Esophagus muscularis mucosa (tissue), 4 donors: Measurements from ENCODE around the gene MB. TPM values are rescaled to one million over a fixed set of nuclear protein-coding genes. Genes with fewer than 3 reads are reported as not detected.

Experiments
- DNase-seq: peaks from one replicate; pipeline ENCODE4 v3.0.0-alpha.2; 2017; ENCODE audit errors: extremely low spot score
- H3K27ac ChIP-seq, 4 donors: fragments of 200-600 bp; sonication (generic); replicated peaks in 1 of 4; 1 replicate in 3 of 4; 2 replicates in 1 of 4; pipeline ENCODE4 v1.5.1; 2016 to 2019; ENCODE audit warnings: mild to moderate bottlenecking in 1 of 4
- H3K27me3 ChIP-seq, 4 donors: fragments of 200-600 bp; sonication (generic); one replicate each; pipeline versions ENCODE4 v1.5.1 to v1.6.0; 2016 to 2019
- H3K36me3 ChIP-seq, 4 donors: fragments of 200-600 bp; sonication (generic); one replicate each; pipeline ENCODE4 v1.5.1; 2016 to 2019
- H3K4me1 ChIP-seq, 4 donors: fragments of 200-600 bp; sonication (generic); one replicate each; pipeline ENCODE4 v1.5.1; 2016 to 2019
- H3K4me3 ChIP-seq, 4 donors: fragments of 200-600 bp; sonication (generic); 1 replicate in 2 of 4; 2 replicates in 2 of 4; pipeline ENCODE4 v1.5.1; 2016 to 2019; ENCODE audit warnings: mild to moderate bottlenecking in 4 of 4, moderate library complexity in 1 of 4
- H3K9me3 ChIP-seq, 4 donors: fragments of 200-600 bp; sonication (generic); 1 replicate in 3 of 4; 2 replicates in 1 of 4; pipeline ENCODE4 v1.5.1; 2016 to 2019
- CTCF ChIP-seq, 3 experiments: fragments of 200-600 bp in 2 of 3; fragments of 450-650 bp in 1 of 3; sonication (generic) in 2 of 3; IDR thresholded peaks; one replicate each; pipeline ENCODE4 v1.5.1; 2017 to 2019; ENCODE audit warnings: antibody characterized with exemption in 3 of 3, mild to moderate bottlenecking in 2 of 3, moderate library complexity in 1 of 3
- EP300 ChIP-seq: sonication (generic); formaldehyde crosslinking; IDR thresholded peaks from one replicate; pipeline ENCODE4 v1.6.1; 2017; ENCODE audit warnings: antibody characterized with exemption
- POLR2A ChIP-seq: fragments of 450-650 bp; IDR thresholded peaks from one replicate; pipeline ENCODE4 v1.6.1; 2017; ENCODE audit warnings: antibody characterized with exemption, moderate library complexity, mild to moderate bottlenecking, low read depth
- POLR2AphosphoS5 ChIP-seq, 2 donors: sonication (generic); formaldehyde crosslinking; IDR thresholded peaks; one replicate each; pipeline ENCODE4 v1.6.1; 2017; ENCODE audit warnings: antibody characterized with exemption in 2 of 2
- WGBS: methylation state at CpG from one replicate; pipeline ENCODE4 v1.1.5; 2018; 5-methylcytosine and 5-hydroxymethylcytosine counted together
- intact Hi-C: fragments of 100-400 bp; cut with DNase I; formaldehyde crosslinking; loops from one replicate; pipeline ENCODE4 v1.15.1; 2023
- total RNA-seq, 4 donors: library from RNA; depleted of rRNA; stranded (reverse); fragments of >200 nt; gene quantifications; one replicate each; pipeline versions ENCODE4 v1.1.0 to v1.2.1, GENCODE V29; 2016

The MB gene
- total RNA-seq, 4 donors from 2014 or later: 0.63 to 3.0 TPM; not detected in 2

GRCh38 chr22:35580351-35581022 lies 36.6 kb downstream of the MB start:
- intact Hi-C loops: no loop called here
- H3K27ac ChIP-seq: no peak overlapping the region
- TF ChIP-seq POLR2A (no peak), EP300 (no peak), POLR2AphosphoS5 (IDR thresholded peaks at IDR 0.05) (no peak), CTCF (IDR thresholded peaks at IDR 0.05) (no peak)
- no peak overlapping the region for H3K4me3 ChIP-seq
- H3K36me3 ChIP-seq: no peaks in the 10 kb centered on the region
- peaks cover 4 to 18% (median 17%) of the 10 kb centered on the region in 4 donors for H3K4me1 ChIP-seq
- DNase-seq: no peak
- WGBS: 91% methylated on average over 10 of the region's 10 CpGs
- H3K9me3 ChIP-seq: no peaks in the 10 kb centered on the region
- H3K27me3 ChIP-seq: no peaks in the 10 kb centered on the region

DNA sequence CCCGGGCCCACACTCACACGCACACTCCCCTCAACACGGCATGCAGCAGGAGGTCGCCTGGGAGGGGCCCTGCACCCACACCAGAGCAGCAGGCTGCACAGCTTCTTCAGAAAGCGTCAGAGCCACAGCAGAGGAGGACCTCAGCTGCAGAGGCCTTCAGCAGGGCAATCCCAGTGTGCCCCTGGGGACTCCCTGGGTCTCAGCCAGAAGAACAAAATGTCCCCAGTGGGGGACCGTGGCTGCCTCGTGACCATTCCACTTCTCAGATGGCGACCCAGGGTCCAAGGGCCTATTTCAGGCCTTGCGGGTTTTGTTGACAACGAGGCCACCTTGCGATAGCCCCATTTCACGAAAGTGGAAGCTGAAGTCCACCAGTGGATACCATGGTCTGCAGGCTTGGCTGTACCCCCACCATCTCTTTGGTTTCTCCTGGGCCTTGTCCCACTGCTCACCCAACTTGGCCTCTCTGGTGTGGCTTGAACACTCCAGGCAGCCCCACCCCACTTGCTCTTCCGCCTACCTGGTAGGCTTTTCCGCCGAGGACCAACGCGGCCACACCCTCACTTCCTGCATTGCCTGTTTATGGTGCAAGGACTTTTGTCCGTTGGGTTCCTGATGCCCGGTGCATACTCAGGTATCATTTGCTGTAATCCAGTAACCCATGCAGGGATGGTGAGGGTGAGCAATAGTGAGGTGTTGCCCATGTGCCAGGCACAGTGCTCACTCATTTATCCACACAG lies 38.1 kb downstream of the MB start:
- no peaks in the 10 kb centered on the region for H3K27me3 ChIP-seq
- intact Hi-C loops: no loop called here
- no peaks in the 10 kb centered on the region for H3K9me3 ChIP-seq
- H3K27ac ChIP-seq: no peak overlapping the region
- no peak overlapping the region for H3K4me3 ChIP-seq
- peaks cover 4 to 23% (median 18%) of the 10 kb centered on the region in 4 donors for H3K4me1 ChIP-seq
- DNase-seq: no peak
- no peak for TF ChIP-seq CTCF (IDR thresholded peaks at IDR 0.05)
- no peak for TF ChIP-seq POLR2A
- no peak for TF ChIP-seq POLR2AphosphoS5 (IDR thresholded peaks at IDR 0.05)
- no peak for TF ChIP-seq EP300
- WGBS: 90% methylated on average over 11 of the region's 19 CpGs
- no peaks in the 10 kb centered on the region for H3K36me3 ChIP-seq

- intact Hi-C loops: no loop called here
- Histone ChIP-seq H3K36me3 (no peaks in the 10 kb centered on the region), H3K4me3 (no peak overlapping the region), H3K9me3 (no peaks in the 10 kb centered on the region), H3K4me1 (peaks cover 0 to 19% (median 12%) of the 10 kb centered on the region in 4 donors), H3K27me3 (no peaks in the 10 kb centered on the region), H3K27ac (no peak overlapping the region)
- WGBS: 91% methylated on average over 2 of the region's 2 CpGs
- TF ChIP-seq POLR2A (no peak), POLR2AphosphoS5 (IDR thresholded peaks at IDR 0.05) (no peak), EP300 (no peak), CTCF (IDR thresholded peaks at IDR 0.05) (no peak)
- DNase-seq: no peak
These were observed 39.1 kb downstream of the MB start for GRCh38 chr22:35577799-35578659.

DNA sequence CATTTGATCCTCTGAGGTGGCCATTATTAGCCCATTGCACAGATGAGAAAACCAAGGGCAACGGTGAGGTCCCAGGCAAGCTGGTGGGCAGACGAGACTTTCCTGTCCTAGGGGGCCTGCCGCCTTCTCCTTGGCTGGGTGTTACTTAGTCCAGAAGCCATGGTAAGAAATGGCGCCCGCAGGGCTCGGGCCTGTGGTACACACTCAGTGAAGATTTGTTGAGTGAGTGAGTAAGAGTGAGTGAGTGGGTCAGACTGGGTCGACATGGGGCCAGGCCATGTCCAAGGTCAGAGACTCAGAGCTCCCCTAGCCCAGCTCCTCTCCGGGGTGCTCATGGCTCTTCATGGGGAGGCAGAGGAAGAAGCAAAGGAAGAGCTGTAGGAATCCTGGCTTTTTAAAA lies 40.5 kb downstream of the MB start:
- peaks cover 0 to 7% (median 0%) of the 10 kb centered on the region in 4 donors for H3K4me1 ChIP-seq
- H3K36me3 ChIP-seq: no peaks in the 10 kb centered on the region
- no peak overlapping the region for H3K4me3 ChIP-seq
- no peak overlapping the region for H3K27ac ChIP-seq
- DNase-seq: no peak
- WGBS: 82% methylated on average over 4 of the region's 8 CpGs
- TF ChIP-seq EP300 (no peak), POLR2A (no peak), POLR2AphosphoS5 (IDR thresholded peaks at IDR 0.05) (no peak), CTCF (IDR thresholded peaks at IDR 0.05) (no peak)
- intact Hi-C loops: no loop called here
- no peaks in the 10 kb centered on the region for H3K9me3 ChIP-seq
- no peaks in the 10 kb centered on the region for H3K27me3 ChIP-seq
